K562 (cell line): ENCODE results near the gene SUOX. TPM values are rescaled to one million over a fixed set of nuclear protein-coding genes. Genes with fewer than 3 reads are reported as not detected.

Experiments used
- AFF4 ChIP-seq: sonication (generic); formaldehyde crosslinking; IDR thresholded peaks from 2 replicates; pipeline ENCODE4 v1.8.0; 2023; ENCODE audit warnings: mild to moderate bottlenecking, missing genetic modification reagents
- ATF1 ChIP-seq, 2 experiments: fragments of 450-650 bp in 1 of 2; IDR thresholded peaks; 2 replicates each; pipeline ENCODE4 v1.6.1; 2016; ENCODE audit warnings: missing compliant biosample characterization in 1 of 2, missing genetic modification characterization in 1 of 2
- EP400 ChIP-seq: fragments of 450-650 bp; IDR thresholded peaks from 2 replicates; pipeline ENCODE4 v1.6.1; 2017; ENCODE audit warnings: antibody characterized with exemption, mild to moderate bottlenecking, moderate library complexity
- HDAC8 ChIP-seq: fragments of 450-650 bp; IDR thresholded peaks from 2 replicates; pipeline ENCODE4 v1.6.1; 2016; ENCODE audit warnings: mild to moderate bottlenecking, missing genetic modification characterization, moderate library complexity, missing compliant biosample characterization
- HDGF ChIP-seq: fragments of 450-650 bp; IDR thresholded peaks from 2 replicates; pipeline ENCODE4 v1.6.1; 2016
- KDM5B ChIP-seq: fragments of 200-600 bp; sonication (generic); IDR thresholded peaks from 2 replicates; pipeline ENCODE4 v1.6.1; 2012; ENCODE audit warnings: low read depth, mild to moderate bottlenecking, moderate library complexity, low read length, control low read depth, inconsistent platforms; ENCODE audit not compliant: insufficient replicate concordance
- NCOA4 ChIP-seq: fragments of 450-650 bp; IDR thresholded peaks from 2 replicates; pipeline ENCODE4 v1.6.1; 2018; ENCODE audit warnings: mild to moderate bottlenecking; ENCODE audit not compliant: partially characterized antibody
- RREB1 ChIP-seq: fragments of 250-450 bp; sonication (Bioruptor Pico); IDR thresholded peaks from 2 replicates; pipeline ENCODE4 v1.4.0; 2020
- TCF3 ChIP-seq: sonication (generic); formaldehyde crosslinking; IDR thresholded peaks from 2 replicates; pipeline ENCODE4 v1.4.0; 2020; ENCODE audit warnings: mild to moderate bottlenecking, missing genetic modification reagents
- TRIM28 ChIP-seq: fragments of 450-650 bp; IDR thresholded peaks from 2 replicates; pipeline ENCODE4 v1.6.1; 2017
- ZNF174 ChIP-seq: fragments of 250-450 bp; sonication (Bioruptor Pico); IDR thresholded peaks from 2 replicates; pipeline ENCODE4 v1.4.0; 2020; ENCODE audit warnings: mild to moderate bottlenecking
- ZNF282 ChIP-seq: sonication (generic); formaldehyde crosslinking; IDR thresholded peaks from 2 replicates; pipeline ENCODE4 v1.8.1; 2023; ENCODE audit warnings: missing genetic modification reagents
- polyA plus RNA-seq, 8 experiments: library from polyadenylated mRNA; depleted of rRNA in 4 of 8; stranded (reverse) in 5 of 8; unstranded in 3 of 8; fragments of >200 nt; fragmentation: Nextera tagmentation in 2 of 8; fragmentation: Illumina TruSeq in 1 of 8; extraction: Ambion mirVana in 2 of 8; extraction: Trizol in 1 of 8; gene quantifications; 2 replicates each; pipeline versions ENCODE4 v1.2.1 to v1.2.3, GENCODE V29; 2011 to 2014; ENCODE audit warnings: inconsistent platforms in 1 of 8, missing spikeins in 1 of 8
- total RNA-seq, 7 experiments: library from RNA; depleted of rRNA in 6 of 7; stranded (reverse); fragments of >200 nt in 6 of 7; fragmentation: Illumina TruSeq in 2 of 7; extraction: Trizol in 2 of 7; gene quantifications; 2 replicates each; pipeline versions ENCODE4 v1.2.1 to v1.2.3, GENCODE V29; 2011 to 2021; ENCODE audit warnings: low replicate concordance in 1 of 7
- TF ChIP-seq, protein P1 (sequence below): fragments of 150-350 bp; conservative IDR thresholded peaks from 2 replicates; pipeline ENCODE4 v1.6.1; 2014; ENCODE audit warnings: low read length
- TF ChIP-seq, protein P2 (sequence below): fragments of 450-650 bp; formaldehyde crosslinking; IDR thresholded peaks from 2 replicates; pipeline ENCODE4 v1.4.0; 2020; ENCODE audit warnings: mild to moderate bottlenecking, moderate library complexity

The SUOX gene
- total and polyA plus RNA-seq, 9 of the 15 experiments (the other 6 are each of a cell fraction or from before 2014, with no cell fraction given) = 9.2 to 39.7 (median 25.4) TPM

DNA sequence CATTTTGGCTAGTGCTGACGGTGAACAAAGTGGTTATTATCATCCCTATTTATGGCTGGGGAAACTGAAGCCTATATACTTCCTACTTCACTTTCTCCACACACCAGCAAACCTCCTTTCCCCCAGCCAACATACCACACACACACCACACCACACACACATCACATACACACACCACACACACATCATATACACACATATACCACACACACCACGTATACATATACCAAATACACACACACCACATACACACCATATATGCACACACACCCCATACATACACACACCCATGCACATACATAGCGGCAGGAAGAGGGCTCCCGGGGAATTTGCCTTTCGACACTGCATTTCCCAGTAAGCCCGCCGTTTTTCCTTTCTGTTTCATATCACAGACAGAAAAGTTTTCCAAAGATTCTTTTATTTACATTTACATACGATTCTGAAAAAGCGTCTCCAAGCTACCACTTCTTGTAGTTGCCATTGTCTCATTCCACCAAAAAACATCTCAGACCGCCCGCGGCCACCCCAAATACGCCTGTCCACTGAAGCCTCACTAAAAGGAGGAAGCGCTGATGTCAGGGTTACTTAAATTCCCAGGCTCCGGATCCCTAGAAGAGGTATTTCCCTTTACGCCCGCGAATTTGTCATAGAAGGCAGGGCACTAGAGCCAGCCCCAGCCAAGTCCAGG lies 24.0 kb upstream of the SUOX start (continued):
- no peak for TF ChIP-seq RREB1 (CRISPR knock-in tag)
- TF ChIP-seq ZNF174 (CRISPR knock-in tag) = no peak
- TF ChIP-seq ZNF282 (CRISPR knock-in tag) = no peak
- peak; percentile 100 for TF ChIP-seq HDGF
- TF ChIP-seq TRIM28 = no peak
- TF ChIP-seq TCF3 = no peak
- TF ChIP-seq EP400 = peak; percentile 63; the same call in 1 of the 2 replicates
- TF ChIP-seq, protein P1, sequence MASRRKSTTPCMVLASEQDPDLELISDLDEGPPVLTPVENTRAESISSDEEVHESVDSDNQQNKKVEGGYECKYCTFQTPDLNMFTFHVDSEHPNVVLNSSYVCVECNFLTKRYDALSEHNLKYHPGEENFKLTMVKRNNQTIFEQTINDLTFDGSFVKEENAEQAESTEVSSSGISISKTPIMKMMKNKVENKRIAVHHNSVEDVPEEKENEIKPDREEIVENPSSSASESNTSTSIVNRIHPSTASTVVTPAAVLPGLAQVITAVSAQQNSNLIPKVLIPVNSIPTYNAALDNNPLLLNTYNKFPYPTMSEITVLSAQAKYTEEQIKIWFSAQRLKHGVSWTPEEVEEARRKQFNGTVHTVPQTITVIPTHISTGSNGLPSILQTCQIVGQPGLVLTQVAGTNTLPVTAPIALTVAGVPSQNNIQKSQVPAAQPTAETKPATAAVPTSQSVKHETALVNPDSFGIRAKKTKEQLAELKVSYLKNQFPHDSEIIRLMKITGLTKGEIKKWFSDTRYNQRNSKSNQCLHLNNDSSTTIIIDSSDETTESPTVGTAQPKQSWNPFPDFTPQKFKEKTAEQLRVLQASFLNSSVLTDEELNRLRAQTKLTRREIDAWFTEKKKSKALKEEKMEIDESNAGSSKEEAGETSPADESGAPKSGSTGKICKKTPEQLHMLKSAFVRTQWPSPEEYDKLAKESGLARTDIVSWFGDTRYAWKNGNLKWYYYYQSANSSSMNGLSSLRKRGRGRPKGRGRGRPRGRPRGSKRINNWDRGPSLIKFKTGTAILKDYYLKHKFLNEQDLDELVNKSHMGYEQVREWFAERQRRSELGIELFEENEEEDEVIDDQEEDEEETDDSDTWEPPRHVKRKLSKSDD = no peak
- TF ChIP-seq, protein P2, sequence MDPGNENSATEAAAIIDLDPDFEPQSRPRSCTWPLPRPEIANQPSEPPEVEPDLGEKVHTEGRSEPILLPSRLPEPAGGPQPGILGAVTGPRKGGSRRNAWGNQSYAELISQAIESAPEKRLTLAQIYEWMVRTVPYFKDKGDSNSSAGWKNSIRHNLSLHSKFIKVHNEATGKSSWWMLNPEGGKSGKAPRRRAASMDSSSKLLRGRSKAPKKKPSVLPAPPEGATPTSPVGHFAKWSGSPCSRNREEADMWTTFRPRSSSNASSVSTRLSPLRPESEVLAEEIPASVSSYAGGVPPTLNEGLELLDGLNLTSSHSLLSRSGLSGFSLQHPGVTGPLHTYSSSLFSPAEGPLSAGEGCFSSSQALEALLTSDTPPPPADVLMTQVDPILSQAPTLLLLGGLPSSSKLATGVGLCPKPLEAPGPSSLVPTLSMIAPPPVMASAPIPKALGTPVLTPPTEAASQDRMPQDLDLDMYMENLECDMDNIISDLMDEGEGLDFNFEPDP (CRISPR knock-in tag) = no peak
- no peak for TF ChIP-seq ATF1 (CRISPR knock-in tag; IDR thresholded peaks at IDR 0.05)
- TF ChIP-seq ATF1 (tag; IDR thresholded peaks at IDR 0.05) = no peak
- peak; percentile 53 for TF ChIP-seq KDM5B
- no peak for TF ChIP-seq AFF4
- TF ChIP-seq NCOA4 = peak; percentile 79
- no peak for TF ChIP-seq HDAC8
